GM19467 (cell line): Measurements from ENCODE around the gene XPC.
"Not testable (repeated sequence)": the region's sequence is repeated elsewhere in the genome, so short reads cannot be mapped to it uniquely, and the experiment has no call there.

Experiments used
- ATAC-seq: cut with Tn5 transposase; IDR thresholded peaks from one replicate; pipeline ENCODE4 v1.9.1; 2021; ENCODE audit warnings: mild to moderate bottlenecking, moderate library complexity; ENCODE audit not compliant: unreplicated experiment

The XPC gene

DNA sequence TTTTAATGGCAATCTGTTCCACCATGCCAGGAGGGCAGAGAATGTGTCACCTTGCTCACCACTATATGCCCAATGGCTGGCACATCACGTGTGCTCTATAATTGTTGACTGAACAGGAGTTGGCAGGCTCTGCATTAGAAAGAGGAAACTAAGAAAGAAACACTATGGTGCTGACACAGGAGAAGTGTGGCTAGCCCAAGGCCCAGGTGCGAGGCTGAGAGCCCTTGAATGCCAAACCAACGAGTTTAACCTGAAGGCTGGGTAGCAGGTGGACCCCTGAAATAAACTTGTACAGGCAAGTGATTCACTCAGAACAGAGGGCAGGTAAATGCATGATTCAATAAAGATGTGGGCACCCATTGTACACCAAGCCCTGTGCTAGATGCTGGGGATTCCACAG, 56.1 kb downstream of the XPC start:
- ATAC-seq = no peak

DNA sequence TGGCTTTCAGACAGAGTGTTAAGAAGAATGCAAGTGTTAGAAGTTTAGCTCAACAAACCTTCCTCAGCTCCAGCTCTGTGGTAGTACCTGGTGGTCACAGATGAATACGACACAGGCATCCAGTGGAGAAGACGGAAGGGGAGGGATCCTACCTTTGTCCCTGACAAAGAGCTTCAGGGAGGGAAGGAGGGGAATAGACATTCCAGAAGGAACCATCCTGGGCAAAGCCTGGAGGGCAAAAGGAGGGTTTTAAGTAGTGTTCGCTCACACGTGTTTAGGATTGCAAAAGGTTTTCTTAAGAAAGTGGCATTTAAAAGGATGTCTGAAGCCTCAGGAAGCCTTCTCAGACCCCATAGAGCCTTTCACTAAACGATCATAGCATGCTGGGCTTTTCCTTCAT, 56.5 kb downstream of the XPC start:
- no peak for ATAC-seq

DNA sequence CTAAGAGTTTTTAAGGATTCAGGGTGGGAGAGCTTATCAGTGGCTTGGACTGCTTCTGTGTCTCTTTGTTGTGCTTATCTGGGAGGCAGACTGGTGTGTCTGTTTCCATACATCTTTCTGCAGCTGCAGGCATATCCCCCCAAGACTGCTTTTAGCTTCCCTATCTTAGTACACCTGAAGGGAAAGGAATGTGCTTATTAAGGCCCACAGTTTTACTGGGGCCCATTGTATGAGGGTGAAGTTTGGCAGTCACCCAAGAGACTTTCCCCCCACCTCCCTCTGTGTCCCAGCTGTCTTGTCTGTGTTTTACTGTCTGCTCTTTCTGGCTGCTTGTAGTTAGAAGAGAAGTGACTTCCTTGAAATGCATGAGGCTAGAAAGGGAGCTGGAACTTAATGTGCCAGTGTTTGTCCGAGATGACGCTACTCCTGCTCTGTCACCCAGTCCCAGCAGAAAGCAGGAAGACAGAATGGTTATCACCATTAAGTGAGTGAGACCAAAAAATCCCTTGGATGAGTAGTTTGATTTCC, 57.4 kb downstream of the XPC start:
- ATAC-seq = not testable (repeated sequence)

- no peak for ATAC-seq
These were observed 58.1 kb downstream of the XPC start for GRCh38 chr3:14120111-14120920.

- ATAC-seq = no peak
These were observed 58.8 kb downstream of the XPC start for GRCh38 chr3:14119651-14120050.

DNA sequence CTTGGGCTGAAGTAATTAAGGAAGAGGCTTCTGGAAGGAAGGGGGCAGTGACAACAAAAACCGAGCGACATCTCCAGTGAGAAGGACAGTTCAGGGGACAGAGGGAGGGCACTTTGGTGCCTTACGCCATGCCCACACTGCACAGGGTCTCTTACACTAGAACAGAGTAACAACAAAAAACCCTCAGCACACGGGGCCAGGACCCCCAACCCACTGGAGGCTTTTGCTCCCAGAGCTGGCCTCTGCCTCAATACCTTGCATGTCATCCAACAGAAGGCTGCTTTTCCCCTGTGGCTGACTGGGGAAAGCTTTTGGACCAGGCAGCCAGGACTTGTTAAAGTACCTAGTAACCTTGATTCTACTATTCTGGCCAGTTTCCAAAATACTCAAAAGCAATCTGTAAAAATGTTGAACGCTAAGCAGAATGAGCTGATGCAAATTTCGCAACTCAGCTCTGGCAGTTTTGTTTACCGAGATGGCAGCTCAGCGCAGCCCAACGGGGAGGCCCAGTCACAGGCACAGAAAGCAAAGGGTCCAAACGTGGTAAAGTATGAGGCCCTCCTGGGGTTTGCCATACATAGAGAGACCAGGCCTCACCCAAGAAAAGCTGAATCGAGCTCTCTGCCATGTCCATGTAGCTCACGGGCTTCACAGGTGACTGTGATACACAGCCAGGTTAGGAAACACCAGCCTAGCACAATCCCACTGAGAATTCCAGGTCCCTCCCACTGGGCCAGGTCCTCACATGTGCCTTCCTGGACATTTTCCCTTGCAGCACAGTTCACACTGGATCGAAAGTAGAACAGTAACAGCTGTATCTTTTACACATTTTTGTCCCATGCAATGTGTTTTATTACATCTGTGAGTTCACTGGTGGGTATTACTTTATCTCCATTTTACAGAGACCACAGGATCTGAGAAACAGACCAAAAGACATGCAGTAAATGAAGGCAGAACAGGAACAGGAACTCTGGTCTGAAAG, 59.7 kb downstream of the XPC start:
- no peak for ATAC-seq

GRCh38 chr3:14117468-14118399, 60.7 kb downstream of the XPC start:
- ATAC-seq = no peak

GRCh38 chr3:14113965-14114635, 64.3 kb downstream of the XPC start:
- ATAC-seq = no peak

DNA sequence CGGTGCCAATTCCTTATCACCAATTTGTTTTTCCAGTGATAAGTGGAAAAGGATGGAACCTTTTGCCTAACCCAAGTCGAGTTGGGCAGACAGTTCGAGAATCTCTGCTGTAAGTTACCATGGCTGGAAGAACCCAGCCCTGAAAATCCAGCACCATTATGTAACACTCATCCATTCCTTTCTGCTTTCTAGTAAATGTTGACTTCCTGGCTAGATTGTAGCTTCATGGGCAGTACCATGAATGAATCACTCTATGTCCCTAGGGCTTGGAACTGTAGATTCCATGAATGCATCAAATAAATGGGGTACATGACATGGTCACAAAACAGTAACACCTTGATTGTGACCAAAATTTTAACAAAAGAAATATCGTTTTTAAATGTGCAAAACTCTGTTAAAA, 67.7 kb downstream of the XPC start:
- no peak for ATAC-seq

GRCh38 chr3:14109821-14110220, 68.6 kb downstream of the XPC start:
- not testable (repeated sequence) for ATAC-seq

DNA sequence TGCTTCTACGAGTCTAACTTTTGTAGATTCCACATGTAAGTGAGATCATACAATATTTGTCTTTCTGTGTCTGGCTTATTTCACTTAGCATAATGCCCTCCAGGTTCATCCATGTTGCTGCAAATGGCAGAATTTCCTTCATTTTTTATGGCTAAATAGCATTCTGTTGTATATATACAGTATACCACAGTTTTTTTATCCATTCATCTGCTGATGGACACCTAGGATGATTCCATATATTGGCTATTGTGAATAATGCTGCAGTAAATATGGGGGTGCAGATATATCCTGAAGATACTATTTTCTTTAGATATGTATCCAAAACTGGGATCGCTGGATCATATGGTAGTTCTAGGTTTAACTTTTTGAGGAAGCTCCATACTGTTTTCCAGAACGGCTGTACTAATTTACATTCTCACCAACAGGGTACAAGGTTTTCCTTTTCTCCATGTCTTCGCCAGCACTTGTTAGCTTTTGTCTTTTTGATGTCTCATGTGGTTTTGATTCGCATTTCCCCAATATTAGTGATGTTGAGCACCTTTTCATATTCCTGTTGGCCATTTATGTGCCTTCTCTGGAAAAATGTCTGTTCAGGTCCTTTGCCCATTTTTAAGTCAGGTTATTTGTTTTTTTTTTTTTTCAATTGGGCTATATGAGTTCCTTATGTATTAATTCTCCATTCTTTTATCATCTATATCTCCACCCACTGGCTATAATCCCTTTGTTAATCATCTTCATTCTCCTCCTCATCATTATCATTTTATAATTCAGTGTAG, 80.6 kb downstream of the XPC start:
- no peak for ATAC-seq

GRCh38 chr3:14096742-14097141, 81.7 kb downstream of the XPC start:
- no peak for ATAC-seq
